Neural cell (in vitro differentiated cells): ENCODE data around the gene ERICH6.

Experiments used
- POLR2AphosphoS5 ChIP-seq: IDR thresholded peaks from 2 replicates; pipeline ENCODE4 v1.6.1; 2012
- TF ChIP-seq, protein P1 (sequence below): fragments of 450-650 bp; IDR thresholded peaks from 2 replicates; pipeline ENCODE4 v1.5.1; 2014; ENCODE audit warnings: antibody characterized with exemption, mild to moderate bottlenecking, moderate library complexity; ENCODE audit not compliant: poor library complexity, severe bottlenecking
- TF ChIP-seq, protein P2 (sequence below): IDR thresholded peaks from 2 replicates; pipeline ENCODE4 v1.6.1; 2012; ENCODE audit warnings: borderline replicate concordance

DNA sequence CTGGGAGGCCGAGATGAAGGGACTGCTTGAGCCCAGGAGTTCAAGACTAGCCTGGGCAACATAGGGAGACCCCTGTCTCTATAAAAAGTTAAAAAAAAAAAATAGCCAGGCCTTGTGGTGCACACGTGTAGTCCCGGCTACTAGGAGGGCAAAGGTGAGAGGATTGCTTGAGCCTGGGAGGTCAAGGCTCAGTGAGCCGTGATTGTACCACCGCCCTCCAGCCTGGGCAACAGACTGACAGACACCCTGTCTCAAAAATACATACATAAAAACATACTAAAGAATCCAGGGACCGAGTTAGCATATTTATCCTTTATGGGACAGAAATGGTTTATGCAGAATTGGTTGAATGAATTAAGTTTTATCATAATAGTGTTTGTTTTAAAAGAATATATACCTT, 45.5 kb upstream of the ERICH6 start:
- TF ChIP-seq, protein P1, sequence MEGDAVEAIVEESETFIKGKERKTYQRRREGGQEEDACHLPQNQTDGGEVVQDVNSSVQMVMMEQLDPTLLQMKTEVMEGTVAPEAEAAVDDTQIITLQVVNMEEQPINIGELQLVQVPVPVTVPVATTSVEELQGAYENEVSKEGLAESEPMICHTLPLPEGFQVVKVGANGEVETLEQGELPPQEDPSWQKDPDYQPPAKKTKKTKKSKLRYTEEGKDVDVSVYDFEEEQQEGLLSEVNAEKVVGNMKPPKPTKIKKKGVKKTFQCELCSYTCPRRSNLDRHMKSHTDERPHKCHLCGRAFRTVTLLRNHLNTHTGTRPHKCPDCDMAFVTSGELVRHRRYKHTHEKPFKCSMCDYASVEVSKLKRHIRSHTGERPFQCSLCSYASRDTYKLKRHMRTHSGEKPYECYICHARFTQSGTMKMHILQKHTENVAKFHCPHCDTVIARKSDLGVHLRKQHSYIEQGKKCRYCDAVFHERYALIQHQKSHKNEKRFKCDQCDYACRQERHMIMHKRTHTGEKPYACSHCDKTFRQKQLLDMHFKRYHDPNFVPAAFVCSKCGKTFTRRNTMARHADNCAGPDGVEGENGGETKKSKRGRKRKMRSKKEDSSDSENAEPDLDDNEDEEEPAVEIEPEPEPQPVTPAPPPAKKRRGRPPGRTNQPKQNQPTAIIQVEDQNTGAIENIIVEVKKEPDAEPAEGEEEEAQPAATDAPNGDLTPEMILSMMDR: no peak
- no peak for TF ChIP-seq POLR2AphosphoS5
- TF ChIP-seq, protein P2, sequence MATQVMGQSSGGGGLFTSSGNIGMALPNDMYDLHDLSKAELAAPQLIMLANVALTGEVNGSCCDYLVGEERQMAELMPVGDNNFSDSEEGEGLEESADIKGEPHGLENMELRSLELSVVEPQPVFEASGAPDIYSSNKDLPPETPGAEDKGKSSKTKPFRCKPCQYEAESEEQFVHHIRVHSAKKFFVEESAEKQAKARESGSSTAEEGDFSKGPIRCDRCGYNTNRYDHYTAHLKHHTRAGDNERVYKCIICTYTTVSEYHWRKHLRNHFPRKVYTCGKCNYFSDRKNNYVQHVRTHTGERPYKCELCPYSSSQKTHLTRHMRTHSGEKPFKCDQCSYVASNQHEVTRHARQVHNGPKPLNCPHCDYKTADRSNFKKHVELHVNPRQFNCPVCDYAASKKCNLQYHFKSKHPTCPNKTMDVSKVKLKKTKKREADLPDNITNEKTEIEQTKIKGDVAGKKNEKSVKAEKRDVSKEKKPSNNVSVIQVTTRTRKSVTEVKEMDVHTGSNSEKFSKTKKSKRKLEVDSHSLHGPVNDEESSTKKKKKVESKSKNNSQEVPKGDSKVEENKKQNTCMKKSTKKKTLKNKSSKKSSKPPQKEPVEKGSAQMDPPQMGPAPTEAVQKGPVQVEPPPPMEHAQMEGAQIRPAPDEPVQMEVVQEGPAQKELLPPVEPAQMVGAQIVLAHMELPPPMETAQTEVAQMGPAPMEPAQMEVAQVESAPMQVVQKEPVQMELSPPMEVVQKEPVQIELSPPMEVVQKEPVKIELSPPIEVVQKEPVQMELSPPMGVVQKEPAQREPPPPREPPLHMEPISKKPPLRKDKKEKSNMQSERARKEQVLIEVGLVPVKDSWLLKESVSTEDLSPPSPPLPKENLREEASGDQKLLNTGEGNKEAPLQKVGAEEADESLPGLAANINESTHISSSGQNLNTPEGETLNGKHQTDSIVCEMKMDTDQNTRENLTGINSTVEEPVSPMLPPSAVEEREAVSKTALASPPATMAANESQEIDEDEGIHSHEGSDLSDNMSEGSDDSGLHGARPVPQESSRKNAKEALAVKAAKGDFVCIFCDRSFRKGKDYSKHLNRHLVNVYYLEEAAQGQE: no peak
